IMR-90 (cell line): ENCODE data around the gene ITSN1. TPM values are rescaled to one million over a fixed set of nuclear protein-coding genes. Genes with fewer than 3 reads are reported as not detected.

ENCODE experiments used
- ATAC-seq: fragments of 200-7000 bp; cut with Tn5 transposase; 2 replicates; pipeline ENCODE4 v1.9.1; 2020; ENCODE audit warnings: low read depth, mild to moderate bottlenecking, moderate library complexity
- BruUV-seq: library from RNA; stranded (reverse); fragments of 400-500 nt; replicated peaks from 2 replicates; lab custom pipeline; 2021; lab: Mats Ljungman, UMichigan
- CTCF ChIA-PET: fragments of 300-600 bp; formaldehyde crosslinking; extraction: SDS; loops from one replicate; lab custom pipeline; 2021; ENCODE audit warnings: antibody characterized with exemption; lab: Yijun Ruan, JAX
- POLR2A ChIA-PET: fragments of 300-600 bp; sonication (Branson Sonifier 250); formaldehyde crosslinking; loops from one replicate; lab custom pipeline; 2022; ENCODE audit warnings: antibody characterized with exemption; ENCODE audit not compliant: unreplicated experiment; lab: Charles Lee
- DNase-seq: peaks from one replicate; pipeline ENCODE4 v3.0.0; 2013
- H2AFZ ChIP-seq: replicated peaks from 2 replicates; pipeline ENCODE3; 2013; ENCODE audit warnings: low read length, mild to moderate bottlenecking; ENCODE audit not compliant: poor library complexity
- H2AK5ac ChIP-seq: 2 replicates; pipeline ENCODE4 v1.6.1; 2013; ENCODE audit warnings: low read depth, low read length, inconsistent platforms
- H2AK9ac ChIP-seq: replicated peaks from 2 replicates; pipeline ENCODE3; 2013; ENCODE audit warnings: mild to moderate bottlenecking, low read depth, low read length, moderate library complexity; ENCODE audit not compliant: poor library complexity
- H2BK120ac ChIP-seq: 2 replicates; pipeline ENCODE4 v1.6.1; 2013; ENCODE audit warnings: low read depth, low read length, inconsistent platforms
- H2BK15ac ChIP-seq: 3 replicates; pipeline ENCODE4 v1.6.1; 2013; ENCODE audit warnings: low read depth, low read length, inconsistent platforms
- H2BK20ac ChIP-seq: 2 replicates; pipeline ENCODE4 v1.6.1; 2013; ENCODE audit warnings: low read depth, mild to moderate bottlenecking, inconsistent platforms, low read length, moderate library complexity
- H2BK5ac ChIP-seq: 2 replicates; pipeline ENCODE4 v1.6.1; 2013; ENCODE audit warnings: mild to moderate bottlenecking, low read depth, low read length, inconsistent platforms; ENCODE audit not compliant: poor library complexity, severe bottlenecking
- H3K14ac ChIP-seq: replicated peaks from 2 replicates; pipeline ENCODE4 v1.6.1; 2013; ENCODE audit warnings: low read depth, low read length, inconsistent platforms
- H3K18ac ChIP-seq: 2 replicates; pipeline ENCODE4 v1.6.1; 2013; ENCODE audit warnings: low read depth, low read length, control low read depth
- H3K23ac ChIP-seq: 2 replicates; pipeline ENCODE4 v1.6.1; 2013; ENCODE audit warnings: low read depth, low read length, inconsistent platforms
- H3K27ac ChIP-seq: 2 replicates; pipeline ENCODE4 v1.5.1; 2013; ENCODE audit warnings: mild to moderate bottlenecking, control low read depth, low read length; ENCODE audit not compliant: insufficient read depth
- H3K27me3 ChIP-seq: 2 replicates; pipeline ENCODE4 v1.6.1; 2013; ENCODE audit warnings: low read length; ENCODE audit not compliant: control insufficient read depth, insufficient read depth
- H3K36me3 ChIP-seq: 2 replicates; pipeline ENCODE4 v1.6.1; 2013; ENCODE audit warnings: low read length, mixed read lengths; ENCODE audit not compliant: control insufficient read depth, insufficient read depth
- H3K4ac ChIP-seq: 2 replicates; pipeline ENCODE4 v1.6.1; 2013; ENCODE audit warnings: low read depth, low read length, inconsistent platforms
- H3K4me1 ChIP-seq: 2 replicates; pipeline ENCODE4 v1.6.1; 2013; ENCODE audit warnings: low read length, mixed read lengths; ENCODE audit not compliant: control insufficient read depth, insufficient read depth
- H3K4me2 ChIP-seq: 2 replicates; pipeline ENCODE4 v1.6.1; 2013; ENCODE audit warnings: low read depth, mild to moderate bottlenecking, control low read depth, low read length, moderate library complexity
- H3K4me3 ChIP-seq: 2 replicates; pipeline ENCODE4 v1.5.1; 2013; ENCODE audit warnings: low read depth, mild to moderate bottlenecking, control low read depth, low read length, moderate library complexity; ENCODE audit not compliant: insufficient read depth
- H3K56ac ChIP-seq: 2 replicates; pipeline ENCODE4 v1.6.1; 2013; ENCODE audit warnings: low read length, inconsistent platforms; ENCODE audit not compliant: insufficient read depth; ENCODE audit errors: extremely low read depth
- H3K79me1 ChIP-seq, 2 experiments: 2 replicates each; pipeline ENCODE4 v1.6.1; 2013; ENCODE audit warnings: low read length in 2 of 2, inconsistent platforms in 1 of 2, low read depth in 1 of 2
- H3K9ac ChIP-seq: 2 replicates; pipeline ENCODE4 v1.6.1; 2013; ENCODE audit warnings: low read depth, low read length, control low read depth
- H3K9me1 ChIP-seq: 2 replicates; pipeline ENCODE4 v1.6.1; 2013; ENCODE audit warnings: low read length, inconsistent platforms; ENCODE audit not compliant: insufficient read depth
- H3K9me3 ChIP-seq: 2 replicates; pipeline ENCODE4 v1.6.1; 2013; ENCODE audit warnings: low read length; ENCODE audit not compliant: control insufficient read depth, insufficient read depth
- H4K20me1 ChIP-seq: 2 replicates; pipeline ENCODE4 v1.6.1; 2013; ENCODE audit warnings: low read length, inconsistent platforms; ENCODE audit not compliant: insufficient read depth
- H4K5ac ChIP-seq: 2 replicates; pipeline ENCODE4 v1.6.1; 2013; ENCODE audit warnings: mild to moderate bottlenecking, low read depth, low read length, control low read depth
- H4K8ac ChIP-seq, 2 experiments: 2 replicates each; pipeline ENCODE4 v1.6.1; 2013; ENCODE audit warnings: low read depth in 2 of 2, low read length in 2 of 2, control low read depth in 1 of 2, inconsistent platforms in 1 of 2
- H4K91ac ChIP-seq: 2 replicates; pipeline ENCODE4 v1.6.1; 2013; ENCODE audit warnings: low read depth, low read length, inconsistent platforms; ENCODE audit not compliant: insufficient read depth
- BHLHE40 ChIP-seq: fragments of 150-350 bp; IDR thresholded peaks from 2 replicates; pipeline ENCODE4 v1.6.1; 2016; ENCODE audit warnings: mild to moderate bottlenecking, low read depth, low read length
- CEBPB ChIP-seq: IDR thresholded peaks from 2 replicates; pipeline ENCODE4 v1.6.1; 2012; ENCODE audit warnings: low read depth, low read length, improper control_type of control experiment
- CHD1 ChIP-seq: IDR thresholded peaks from 2 replicates; pipeline ENCODE4 v1.6.1; 2012; ENCODE audit warnings: low read depth, low read length, improper control_type of control experiment
- FOS ChIP-seq: fragments of 150-350 bp; IDR thresholded peaks from 2 replicates; pipeline ENCODE4 v1.6.1; 2016; ENCODE audit warnings: low read depth, low read length
- MAFK ChIP-seq: IDR thresholded peaks from 2 replicates; pipeline ENCODE4 v1.6.1; 2012; ENCODE audit warnings: low read depth, low read length, improper control_type of control experiment
- MAZ ChIP-seq: IDR thresholded peaks from 2 replicates; pipeline ENCODE4 v1.6.1; 2012; ENCODE audit warnings: low read depth, mild to moderate bottlenecking, low read length, improper control_type of control experiment, moderate library complexity, borderline replicate concordance
- MXI1 ChIP-seq: IDR thresholded peaks from 2 replicates; pipeline ENCODE4 v1.6.1; 2012; ENCODE audit warnings: low read depth, mild to moderate bottlenecking, low read length, moderate library complexity, borderline replicate concordance
- NFE2L2 ChIP-seq: fragments of 150-350 bp; IDR thresholded peaks from 2 replicates; pipeline ENCODE4 v1.6.1; 2016; ENCODE audit warnings: low read depth, mild to moderate bottlenecking, low read length
- POLR2A ChIP-seq: IDR thresholded peaks from 2 replicates; pipeline ENCODE4 v1.6.1; 2012; ENCODE audit warnings: mild to moderate bottlenecking, low read depth, low read length
- RAD21 ChIP-seq: IDR thresholded peaks from 2 replicates; pipeline ENCODE4 v1.6.1; 2012; ENCODE audit warnings: low read length, improper control_type of control experiment
- RCOR1 ChIP-seq: IDR thresholded peaks from 2 replicates; pipeline ENCODE4 v1.6.1; 2012; ENCODE audit warnings: mild to moderate bottlenecking, low read length, improper control_type of control experiment; ENCODE audit not compliant: insufficient replicate concordance
- RFX5 ChIP-seq: IDR thresholded peaks from 2 replicates; pipeline ENCODE4 v1.8.0; 2012; ENCODE audit warnings: low read depth, mild to moderate bottlenecking, low read length, moderate library complexity
- SMC3 ChIP-seq: fragments of 150-350 bp; IDR thresholded peaks from 2 replicates; pipeline ENCODE4 v1.6.1; 2016; ENCODE audit warnings: low read depth, mild to moderate bottlenecking, antibody characterized with exemption, low read length, moderate library complexity
- WGBS, 2 experiments: methylation state at CpG; one replicate each; pipeline versions ENCODE4 v1.1.5 to v1.1.7; 2013; ENCODE audit warnings: missing lambda C conversion rate in 2 of 2; ENCODE audit not compliant: insufficient read length in 1 of 2; ENCODE audit errors: extremely low coverage in 2 of 2; 5-methylcytosine and 5-hydroxymethylcytosine counted together
- dilution Hi-C: fragments of 300-500 bp; cut with HindIII; formaldehyde crosslinking; loops from one replicate; pipeline ENCODE4 v1.14.3; 2018; ENCODE audit warnings: low sequenced_read_pairs; ENCODE audit not compliant: unreplicated experiment
- in situ Hi-C: fragments of 300-500 bp; cut with MboI; formaldehyde crosslinking; loops from 3 replicates; pipeline ENCODE4 v1.14.3; 2019; ENCODE audit warnings: low sequenced_read_pairs, inconsistent platforms, mixed read lengths
- intact Hi-C: fragments of 100-400 bp; cut with micrococcal nuclease; formaldehyde crosslinking; loops from 2 replicates; pipeline ENCODE4 v1.10.0; 2022
- polyA plus RNA-seq, 3 experiments: library from polyadenylated mRNA; depleted of rRNA; stranded (reverse); fragments of >200 nt; gene quantifications; 2 replicates each; pipeline ENCODE4 v1.2.3, GENCODE V29; 2012; ENCODE audit warnings: low replicate concordance in 1 of 3
- total RNA-seq: library from RNA; depleted of rRNA; stranded (reverse); fragments of >200 nt; gene quantifications from 2 replicates; pipeline ENCODE4 v1.2.3, GENCODE V29; 2012
- TF ChIP-seq, protein P1 (sequence below): conservative IDR thresholded peaks from 2 replicates; pipeline ENCODE4 v1.5.1; 2012; ENCODE audit warnings: mild to moderate bottlenecking, low read depth, low read length, improper control_type of control experiment
- TF ChIP-seq, protein P2 (sequence below): fragments of 150-350 bp; IDR thresholded peaks from 2 replicates; pipeline ENCODE4 v1.6.1; 2017; ENCODE audit warnings: mild to moderate bottlenecking, antibody characterized with exemption, low read length, low read depth
- TF ChIP-seq, protein P3 (sequence below): fragments of 150-350 bp; IDR thresholded peaks from 2 replicates; pipeline ENCODE4 v1.6.1; 2016; ENCODE audit warnings: low read depth, mild to moderate bottlenecking, low read length, moderate library complexity, borderline replicate concordance

The ITSN1 gene
- total and polyA plus RNA-seq, 2 of the 4 experiments (the other 2 are of a cell fraction), result 45.4 to 62.0 TPM

DNA sequence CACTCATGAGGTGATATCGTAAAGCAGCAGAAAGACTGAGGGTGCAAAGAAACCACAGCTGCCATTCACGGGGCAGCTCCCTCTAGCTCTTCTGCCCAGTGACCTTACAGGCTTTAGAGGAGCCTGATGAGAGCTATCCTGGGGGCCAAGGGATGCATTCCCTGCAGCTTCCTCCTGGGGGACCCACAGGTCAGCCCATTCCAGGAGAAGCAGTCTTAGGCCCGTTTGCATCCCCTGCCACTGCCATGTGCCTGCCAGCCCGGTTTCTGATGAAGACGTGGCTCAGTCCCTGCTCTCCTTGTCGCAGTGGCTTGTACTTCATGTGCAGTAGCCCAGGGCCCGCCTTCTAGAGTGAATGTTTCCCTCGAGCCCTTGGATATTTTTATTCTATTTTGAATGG lies 250.6 kb downstream of the ITSN1 start:
- Histone ChIP-seq H4K91ac (no peak overlapping the region), H3K4me1 (peaks cover 4% of the 10 kb centered on the region), H4K5ac (no peak overlapping the region), H2BK20ac (no peak overlapping the region), H3K14ac (no peak overlapping the region), H3K27me3 (no peaks in the 10 kb centered on the region), H3K9me1 (peaks cover 8% of the 10 kb centered on the region), H2AK9ac (no peak overlapping the region), H3K18ac (no peak overlapping the region), H3K27ac (no peak overlapping the region), H2BK5ac (no peak overlapping the region), H3K36me3 (no peaks in the 10 kb centered on the region), H4K8ac (no peak overlapping the region), H3K4me2 (no peak overlapping the region), H3K9ac (no peak overlapping the region), H3K4me3 (no peak overlapping the region), H2BK15ac (no peak overlapping the region), H2AFZ (peak overlapping the region; percentile 43), H4K20me1 (no peaks in the 10 kb centered on the region), H2AK5ac (no peak overlapping the region), H3K56ac (no peak overlapping the region), H2BK120ac (no peak overlapping the region), H3K4ac (no peak overlapping the region), H3K23ac (no peak overlapping the region), H3K9me3 (no peaks in the 10 kb centered on the region), H3K79me1 (no peaks in the 10 kb centered on the region)
- in situ Hi-C loops, result no loop called here
- TF ChIP-seq, protein P1, sequence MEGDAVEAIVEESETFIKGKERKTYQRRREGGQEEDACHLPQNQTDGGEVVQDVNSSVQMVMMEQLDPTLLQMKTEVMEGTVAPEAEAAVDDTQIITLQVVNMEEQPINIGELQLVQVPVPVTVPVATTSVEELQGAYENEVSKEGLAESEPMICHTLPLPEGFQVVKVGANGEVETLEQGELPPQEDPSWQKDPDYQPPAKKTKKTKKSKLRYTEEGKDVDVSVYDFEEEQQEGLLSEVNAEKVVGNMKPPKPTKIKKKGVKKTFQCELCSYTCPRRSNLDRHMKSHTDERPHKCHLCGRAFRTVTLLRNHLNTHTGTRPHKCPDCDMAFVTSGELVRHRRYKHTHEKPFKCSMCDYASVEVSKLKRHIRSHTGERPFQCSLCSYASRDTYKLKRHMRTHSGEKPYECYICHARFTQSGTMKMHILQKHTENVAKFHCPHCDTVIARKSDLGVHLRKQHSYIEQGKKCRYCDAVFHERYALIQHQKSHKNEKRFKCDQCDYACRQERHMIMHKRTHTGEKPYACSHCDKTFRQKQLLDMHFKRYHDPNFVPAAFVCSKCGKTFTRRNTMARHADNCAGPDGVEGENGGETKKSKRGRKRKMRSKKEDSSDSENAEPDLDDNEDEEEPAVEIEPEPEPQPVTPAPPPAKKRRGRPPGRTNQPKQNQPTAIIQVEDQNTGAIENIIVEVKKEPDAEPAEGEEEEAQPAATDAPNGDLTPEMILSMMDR, result no peak
- TF ChIP-seq CEBPB (no peak), NFE2L2 (no peak), MXI1 (no peak), RFX5 (no peak), RAD21 (no peak), MAFK (no peak), RCOR1 (no peak), CHD1 (no peak), MAZ (no peak), SMC3 (no peak), BHLHE40 (no peak), FOS (no peak), POLR2A (no peak)
- TF ChIP-seq, protein P2, sequence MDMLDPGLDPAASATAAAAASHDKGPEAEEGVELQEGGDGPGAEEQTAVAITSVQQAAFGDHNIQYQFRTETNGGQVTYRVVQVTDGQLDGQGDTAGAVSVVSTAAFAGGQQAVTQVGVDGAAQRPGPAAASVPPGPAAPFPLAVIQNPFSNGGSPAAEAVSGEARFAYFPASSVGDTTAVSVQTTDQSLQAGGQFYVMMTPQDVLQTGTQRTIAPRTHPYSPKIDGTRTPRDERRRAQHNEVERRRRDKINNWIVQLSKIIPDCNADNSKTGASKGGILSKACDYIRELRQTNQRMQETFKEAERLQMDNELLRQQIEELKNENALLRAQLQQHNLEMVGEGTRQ, result no peak
- TF ChIP-seq, protein P3, sequence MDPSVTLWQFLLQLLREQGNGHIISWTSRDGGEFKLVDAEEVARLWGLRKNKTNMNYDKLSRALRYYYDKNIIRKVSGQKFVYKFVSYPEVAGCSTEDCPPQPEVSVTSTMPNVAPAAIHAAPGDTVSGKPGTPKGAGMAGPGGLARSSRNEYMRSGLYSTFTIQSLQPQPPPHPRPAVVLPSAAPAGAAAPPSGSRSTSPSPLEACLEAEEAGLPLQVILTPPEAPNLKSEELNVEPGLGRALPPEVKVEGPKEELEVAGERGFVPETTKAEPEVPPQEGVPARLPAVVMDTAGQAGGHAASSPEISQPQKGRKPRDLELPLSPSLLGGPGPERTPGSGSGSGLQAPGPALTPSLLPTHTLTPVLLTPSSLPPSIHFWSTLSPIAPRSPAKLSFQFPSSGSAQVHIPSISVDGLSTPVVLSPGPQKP, result no peak
- ChIA-PET CTCF (no interaction called here), POLR2A (no interaction called here)
- dilution Hi-C loops, result no loop called here
- 74% methylated on average over 4 of the region's 8 CpGs; no CpG with 5 or more reads in 1 of the 2 experiments for WGBS, 2 experiments
- intact Hi-C loops, result loop anchor here (5.0 kb wide), 2 partner anchors 66 to 131 kb away; no protein-coding TSS in a partner anchor
- ATAC-seq (no peak), DNase-seq (no peak)
- BruUV-seq, result no TSS peak
